Endothelial cell (in vitro differentiated cells): ENCODE data around the gene ZNF827. TPM values are rescaled to one million over a fixed set of nuclear protein-coding genes. Genes with fewer than 3 reads are reported as not detected.

Experiments used
- DNase-seq: peaks from one replicate; pipeline ENCODE4 v3.0.0; 2021; ENCODE audit warnings: low spot score
- H3K27ac Mint-ChIP-seq: one replicate; pipeline ENCODE4 v1.8.0; 2021; ENCODE audit warnings: mixed read lengths, inconsistent platforms; ENCODE audit not compliant: unreplicated experiment
- H3K27me3 Mint-ChIP-seq: one replicate; pipeline ENCODE4 v1.8.0; 2021; ENCODE audit warnings: mild to moderate bottlenecking, moderate library complexity, mixed read lengths, inconsistent platforms; ENCODE audit not compliant: unreplicated experiment
- H3K36me3 Mint-ChIP-seq: one replicate; pipeline ENCODE4 v1.8.0; 2021; ENCODE audit warnings: mild to moderate bottlenecking, low read depth, mixed read lengths, inconsistent platforms; ENCODE audit not compliant: unreplicated experiment
- H3K4me1 Mint-ChIP-seq: one replicate; pipeline ENCODE4 v1.8.0; 2021; ENCODE audit warnings: mild to moderate bottlenecking, mixed read lengths, inconsistent platforms; ENCODE audit not compliant: unreplicated experiment
- H3K4me3 Mint-ChIP-seq: one replicate; pipeline ENCODE4 v1.8.0; 2021; ENCODE audit warnings: mild to moderate bottlenecking, mixed read lengths, inconsistent platforms; ENCODE audit not compliant: unreplicated experiment
- H3K9me3 Mint-ChIP-seq: one replicate; pipeline ENCODE4 v1.8.0; 2021; ENCODE audit warnings: mixed read lengths, inconsistent platforms; ENCODE audit not compliant: unreplicated experiment
- CTCF ChIP-seq: fragments of 200-600 bp; sonication (generic); IDR thresholded peaks from one replicate; pipeline ENCODE4 v1.5.0; 2021; ENCODE audit warnings: antibody characterized with exemption; ENCODE audit not compliant: unreplicated experiment
- total RNA-seq: library from RNA; stranded (reverse); fragmentation: NEBNext Ultra II Directional; extraction: Animal tissue kit (Norgen Biotek cat#: 25700); gene quantifications from one replicate; pipeline ENCODE4 v1.2.1, GENCODE V29; 2021; ENCODE audit not compliant: unreplicated experiment

The ZNF827 gene
- total RNA-seq, 1 donor from 2014 or later, result 22.8 TPM

- H3K4me3 Mint-ChIP-seq, result peak overlapping the region; percentile 38
- H3K36me3 Mint-ChIP-seq, result peaks cover 24% of the 10 kb centered on the region
- no peak for DNase-seq
- no peak overlapping the region for H3K27ac Mint-ChIP-seq
- H3K4me1 Mint-ChIP-seq, result peaks cover 13% of the 10 kb centered on the region
- H3K9me3 Mint-ChIP-seq, result no peaks in the 10 kb centered on the region
- no peak for TF ChIP-seq CTCF
- H3K27me3 Mint-ChIP-seq, result no peaks in the 10 kb centered on the region
These were observed 164.9 kb downstream of the ZNF827 start for GRCh38 chr4:145773581-145774234.

GRCh38 chr4:145772347-145772746 lies 166.3 kb downstream of the ZNF827 start:
- peaks cover 28% of the 10 kb centered on the region for H3K36me3 Mint-ChIP-seq

DNA sequence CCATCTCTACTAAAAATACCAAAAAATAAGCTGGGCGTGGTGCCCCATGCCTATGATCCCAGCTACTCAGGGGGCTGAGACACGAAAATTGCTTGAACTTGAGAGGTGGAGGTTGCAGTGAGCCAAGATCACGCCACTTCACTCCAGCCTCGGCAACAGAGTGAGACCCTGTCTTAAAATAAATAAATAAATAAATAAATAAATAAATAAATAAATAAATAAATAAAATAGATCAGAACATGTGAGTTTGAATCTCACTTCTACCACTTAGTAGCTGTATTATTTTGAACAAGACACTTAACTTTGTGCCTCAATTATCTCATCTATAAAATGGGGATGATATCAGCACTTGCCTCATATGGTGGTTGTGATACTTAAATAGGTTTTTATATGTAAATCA lies 168.5 kb downstream of the ZNF827 start:
- Mint-ChIP-seq H3K4me1 (peaks cover 12% of the 10 kb centered on the region), H3K9me3 (no peaks in the 10 kb centered on the region), H3K27ac (no peak overlapping the region), H3K36me3 (peaks cover 40% of the 10 kb centered on the region), H3K27me3 (peaks cover 2% of the 10 kb centered on the region), H3K4me3 (no peak overlapping the region)
- TF ChIP-seq CTCF, result no peak
- DNase-seq, result no peak

More at GRCh38 chr4:145772347-145772746, 166.3 kb downstream of the ZNF827 start:
- Mint-ChIP-seq H3K4me1 (peaks cover 10% of the 10 kb centered on the region), H3K4me3 (no peak overlapping the region), H3K27me3 (no peaks in the 10 kb centered on the region), H3K27ac (no peak overlapping the region), H3K9me3 (no peaks in the 10 kb centered on the region)
- no peak for TF ChIP-seq CTCF
- DNase-seq, result no peak

DNA sequence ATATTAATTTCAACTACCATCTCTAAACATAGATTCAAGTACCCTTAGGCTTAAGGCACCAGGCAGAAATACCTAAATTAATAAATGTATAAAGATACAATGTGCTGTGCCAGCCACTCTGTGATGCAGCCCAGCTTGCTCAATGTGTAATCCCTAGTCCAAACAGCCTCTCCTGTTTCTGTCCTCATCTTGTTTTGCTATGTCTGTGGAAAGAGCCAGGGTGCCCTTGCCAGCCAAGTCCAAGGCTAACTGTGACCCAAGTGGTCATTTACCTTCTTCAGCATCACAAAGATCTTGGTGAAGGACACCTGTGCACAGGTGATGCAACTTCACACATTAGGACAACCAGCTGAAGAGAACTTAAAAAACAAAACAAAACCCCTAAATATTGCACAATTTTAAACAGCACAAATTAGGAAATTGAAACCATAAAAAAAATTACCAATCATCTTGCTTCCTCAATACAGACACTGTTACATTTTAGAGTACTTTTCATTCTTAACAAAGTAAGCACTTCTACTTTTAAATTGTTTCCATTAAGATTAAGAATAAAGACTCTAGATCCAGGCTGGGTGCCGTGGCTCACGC lies 169.1 kb downstream of the ZNF827 start:
- DNase-seq, result no peak
- H3K4me3 Mint-ChIP-seq, result no peak overlapping the region
- H3K27me3 Mint-ChIP-seq, result peaks cover 2% of the 10 kb centered on the region
- TF ChIP-seq CTCF, result no peak
- no peaks in the 10 kb centered on the region for H3K9me3 Mint-ChIP-seq
- H3K36me3 Mint-ChIP-seq, result peaks cover 46% of the 10 kb centered on the region
- peaks cover 12% of the 10 kb centered on the region for H3K4me1 Mint-ChIP-seq
- H3K27ac Mint-ChIP-seq, result no peak overlapping the region

DNA sequence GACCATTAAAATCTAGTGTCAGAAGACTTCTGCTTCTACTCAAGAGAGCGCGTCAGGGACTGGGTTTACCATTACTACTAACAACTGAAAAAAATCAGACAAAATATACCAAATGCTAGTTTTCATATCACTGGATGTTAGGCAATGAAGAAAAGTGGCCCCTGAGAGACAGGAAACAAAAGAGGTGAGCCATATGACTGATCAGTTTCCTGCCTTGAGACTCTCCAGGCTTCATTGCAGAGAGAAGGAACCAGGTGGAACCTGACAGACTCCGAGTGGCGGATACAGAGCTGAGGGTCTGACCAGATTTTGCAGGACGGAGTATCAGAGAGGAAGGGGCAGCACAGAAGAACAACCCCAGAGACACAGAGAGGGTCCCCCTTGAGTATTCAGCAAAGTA lies 172.3 kb downstream of the ZNF827 start:
- no peak overlapping the region for H3K4me3 Mint-ChIP-seq
- TF ChIP-seq CTCF, result no peak
- H3K27ac Mint-ChIP-seq, result no peak overlapping the region
- peaks cover 10% of the 10 kb centered on the region for H3K4me1 Mint-ChIP-seq
- no peak for DNase-seq
- H3K36me3 Mint-ChIP-seq, result peaks cover 49% of the 10 kb centered on the region
- peaks cover 9% of the 10 kb centered on the region for H3K27me3 Mint-ChIP-seq
- H3K9me3 Mint-ChIP-seq, result no peaks in the 10 kb centered on the region
